NCI-H187 treated with DMSO at 0.1 percent for 48 hours (cell line): ENCODE measurements around the gene LAT.
"Not testable (repeated sequence)": the region's sequence is repeated elsewhere in the genome, so short reads cannot be mapped to it uniquely, and the experiment has no call there.

Experiments used
- DNase-seq: peaks from one replicate; lab custom pipeline; 2025; lab: John Stamatoyannopoulos, UW

LAT gene

DNA sequence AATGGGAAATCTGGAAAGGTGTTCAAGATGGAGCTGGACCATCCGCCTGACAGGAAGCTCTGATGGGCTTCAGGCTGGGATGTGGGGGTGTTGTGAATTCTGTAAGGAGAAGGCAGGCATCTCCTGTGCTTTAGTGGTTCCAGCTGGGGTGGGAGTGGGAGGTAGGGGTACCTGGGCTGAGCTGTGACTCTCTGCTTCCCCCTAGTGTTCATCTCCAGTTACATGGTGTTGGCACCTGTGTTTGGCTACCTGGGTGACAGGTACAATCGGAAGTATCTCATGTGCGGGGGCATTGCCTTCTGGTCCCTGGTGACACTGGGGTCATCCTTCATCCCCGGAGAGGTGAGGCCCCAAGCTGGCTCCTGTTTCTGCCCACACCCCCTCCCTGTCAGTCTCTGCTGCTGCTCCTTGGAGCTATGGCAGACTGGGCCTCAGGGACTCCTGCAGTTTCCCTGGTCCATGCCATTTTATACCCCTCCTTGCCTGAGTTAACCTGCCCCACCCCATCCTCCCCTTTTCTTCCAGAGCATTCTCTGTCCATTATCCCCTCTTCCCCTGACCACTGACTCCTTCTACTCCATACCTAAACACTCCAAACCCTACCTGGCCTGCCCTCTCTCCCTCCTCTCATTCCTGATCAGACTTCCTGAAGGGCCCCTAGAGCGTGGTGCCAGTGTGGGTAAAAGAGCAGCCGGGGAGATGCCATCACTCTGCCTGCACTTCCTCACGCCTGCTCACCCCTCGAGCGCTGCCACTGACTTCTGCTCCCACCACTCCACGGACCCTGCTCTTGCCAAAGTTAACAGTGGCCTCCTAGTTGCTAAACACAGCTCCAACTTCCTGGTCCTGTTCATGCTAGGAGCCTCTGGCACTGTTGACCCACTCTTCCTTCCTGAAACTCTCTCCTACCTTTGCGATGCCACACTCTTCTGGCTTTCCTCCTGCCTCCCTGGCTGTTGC is 6.9 kb upstream of the LAT start:
- no peak for DNase-seq

DNA sequence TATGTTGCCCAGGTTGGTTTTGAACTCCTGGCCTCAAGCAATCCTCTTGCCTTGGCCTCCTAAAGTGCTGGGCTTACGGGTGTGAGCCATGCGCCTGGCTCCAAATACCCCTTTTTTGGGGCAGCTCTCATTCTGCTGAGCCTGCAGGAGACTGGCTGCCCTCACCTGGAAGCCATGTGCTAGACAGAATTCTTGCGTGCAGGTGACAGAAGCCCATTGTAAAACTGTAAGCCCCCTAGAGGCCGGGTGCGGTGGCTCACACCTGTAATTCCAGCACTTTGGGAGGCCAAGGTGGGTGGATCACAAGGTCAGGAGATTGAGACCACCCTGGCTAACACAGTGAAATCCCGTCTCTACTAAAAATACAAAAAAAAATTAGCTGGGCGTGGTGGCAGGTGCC is 4.5 kb upstream of the LAT start:
- not testable (repeated sequence) for DNase-seq

DNA sequence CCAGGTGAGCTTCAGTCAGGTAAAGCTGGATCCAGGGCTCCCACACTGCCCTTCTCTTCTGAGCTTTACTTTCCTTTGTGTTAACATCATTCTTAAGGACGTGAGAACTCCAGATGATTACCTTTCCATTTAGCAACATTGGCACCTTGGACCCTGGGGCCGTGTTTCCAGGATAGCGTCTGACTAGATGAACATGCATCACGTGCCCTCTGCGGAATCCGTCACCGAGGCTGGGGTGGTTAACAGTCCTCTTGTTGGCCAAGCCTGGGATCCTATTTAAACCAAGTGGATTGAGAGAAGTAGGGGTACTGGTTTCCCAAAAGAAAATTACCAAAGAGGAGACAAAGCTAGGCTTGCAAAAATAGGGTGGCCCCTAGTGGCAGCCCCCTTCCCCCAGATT is 3.9 kb upstream of the LAT start:
- no peak for DNase-seq

DNA sequence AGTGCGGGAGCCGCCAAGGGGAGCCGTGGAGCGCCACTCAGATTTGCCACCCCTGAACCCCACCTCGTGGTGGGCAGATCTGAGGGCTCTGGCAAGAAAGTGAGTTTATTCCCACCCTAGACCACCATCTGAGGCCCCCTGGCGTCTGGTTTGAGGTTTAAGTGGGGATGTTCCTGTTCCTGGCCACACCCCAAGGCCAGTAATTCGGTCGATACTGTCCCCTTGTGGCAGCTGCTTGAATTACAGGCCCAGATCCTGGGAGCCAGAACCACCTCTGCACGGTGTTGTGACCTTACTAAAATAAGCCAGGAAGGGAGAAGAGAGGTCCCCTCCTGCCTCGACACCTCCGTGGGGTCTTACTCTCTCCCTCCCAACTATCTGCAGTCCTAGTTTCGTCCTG is 3.3 kb upstream of the LAT start:
- no peak for DNase-seq

DNA sequence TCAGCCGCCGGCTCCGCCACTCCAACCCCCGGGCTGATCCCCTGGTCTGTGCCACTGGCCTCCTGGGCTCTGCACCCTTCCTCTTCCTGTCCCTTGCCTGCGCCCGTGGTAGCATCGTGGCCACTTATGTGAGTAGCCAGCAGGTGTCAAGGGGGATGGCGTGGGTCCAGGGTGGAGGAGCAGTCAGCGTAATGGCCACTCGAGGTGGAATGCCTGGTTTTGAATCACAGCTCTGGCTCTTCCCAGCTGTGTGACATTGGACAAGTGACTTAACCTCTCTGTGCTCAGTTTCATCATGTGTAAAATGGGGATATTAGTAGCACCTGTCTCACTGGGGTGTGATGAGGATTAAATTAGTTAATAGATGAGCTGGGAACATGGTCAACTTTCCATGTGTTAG is 2.4 kb upstream of the LAT start:
- no peak for DNase-seq

DNA sequence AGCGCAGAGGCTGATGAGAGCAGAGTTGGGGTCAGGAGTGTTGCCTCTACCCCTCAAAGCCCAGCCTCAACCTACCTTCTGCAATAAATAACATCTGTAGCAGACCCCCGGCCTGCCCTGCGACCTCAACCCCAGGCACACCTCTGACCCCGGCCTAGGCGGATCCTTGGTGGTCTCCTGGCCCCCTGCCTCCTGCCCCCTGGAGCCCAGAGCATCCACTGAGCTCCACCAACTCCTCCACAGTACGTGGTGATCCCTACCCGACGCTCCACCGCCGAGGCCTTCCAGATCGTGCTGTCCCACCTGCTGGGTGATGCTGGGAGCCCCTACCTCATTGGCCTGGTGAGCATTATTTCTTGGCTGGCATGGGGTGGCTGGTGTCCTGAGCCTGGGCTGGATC is 1.9 kb upstream of the LAT start:
- DNase-seq, result no peak

DNA sequence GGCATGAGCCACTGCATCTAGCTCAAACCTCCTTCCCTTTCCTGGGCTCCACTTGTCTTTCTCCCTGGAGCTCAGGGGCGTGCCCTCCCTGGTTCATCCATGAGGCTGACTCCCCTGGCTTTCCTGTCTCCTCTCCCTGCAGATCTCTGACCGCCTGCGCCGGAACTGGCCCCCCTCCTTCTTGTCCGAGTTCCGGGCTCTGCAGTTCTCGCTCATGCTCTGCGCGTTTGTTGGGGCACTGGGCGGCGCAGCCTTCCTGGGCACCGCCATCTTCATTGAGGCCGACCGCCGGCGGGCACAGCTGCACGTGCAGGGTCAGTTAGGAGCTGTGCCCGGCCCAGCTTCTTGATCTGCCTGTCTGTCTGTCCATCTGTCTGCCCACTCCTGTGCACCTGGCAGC is 1.2 kb upstream of the LAT start:
- no peak for DNase-seq

DNA sequence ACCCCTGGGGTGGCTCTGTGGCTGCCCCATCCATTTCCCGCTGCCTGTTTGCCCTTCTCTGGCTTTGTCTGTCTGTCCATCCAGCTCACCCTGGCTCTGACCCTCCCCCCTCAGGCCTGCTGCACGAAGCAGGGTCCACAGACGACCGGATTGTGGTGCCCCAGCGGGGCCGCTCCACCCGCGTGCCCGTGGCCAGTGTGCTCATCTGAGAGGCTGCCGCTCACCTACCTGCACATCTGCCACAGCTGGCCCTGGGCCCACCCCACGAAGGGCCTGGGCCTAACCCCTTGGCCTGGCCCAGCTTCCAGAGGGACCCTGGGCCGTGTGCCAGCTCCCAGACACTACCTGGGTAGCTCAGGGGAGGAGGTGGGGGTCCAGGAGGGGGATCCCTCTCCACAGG is 761 bp upstream of the LAT start:
- DNase-seq, result no peak

DNA sequence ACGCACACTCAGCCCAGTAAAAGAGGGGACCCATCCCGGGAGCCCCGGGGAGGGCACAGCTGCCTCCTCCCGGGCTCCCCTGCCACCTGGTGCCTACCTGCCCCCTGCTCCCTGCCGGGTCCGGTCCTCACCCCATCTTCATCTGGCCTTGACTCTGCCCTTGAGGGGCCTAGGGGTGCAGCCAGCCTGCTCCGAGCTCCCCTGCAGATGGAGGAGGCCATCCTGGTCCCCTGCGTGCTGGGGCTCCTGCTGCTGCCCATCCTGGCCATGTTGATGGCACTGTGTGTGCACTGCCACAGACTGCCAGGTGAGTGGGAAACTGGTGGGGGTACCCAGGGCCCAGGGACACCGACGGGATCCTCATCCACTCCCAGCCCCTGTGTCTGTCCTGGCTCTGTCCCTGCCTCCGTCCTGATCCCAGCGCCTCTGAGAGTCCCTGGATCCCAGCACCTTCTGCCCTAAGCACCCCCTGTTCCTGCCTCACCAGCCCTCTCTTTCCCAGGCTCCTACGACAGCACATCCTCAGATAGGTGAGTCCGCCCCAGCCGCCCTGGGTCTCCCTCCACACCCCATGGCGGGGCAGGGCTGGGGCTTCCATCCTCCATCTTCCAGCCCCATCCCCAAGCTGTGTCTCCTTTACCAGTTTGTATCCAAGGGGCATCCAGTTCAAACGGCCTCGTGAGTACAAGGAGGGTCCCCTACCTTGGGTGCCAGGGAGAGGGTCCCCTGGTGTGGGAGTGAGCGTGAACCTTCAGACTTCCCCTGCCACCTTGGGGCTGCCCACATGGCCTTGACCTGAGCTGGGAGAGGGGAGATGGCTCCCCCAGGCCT is 574 bp downstream of the LAT start:
- no peak for DNase-seq

DNA sequence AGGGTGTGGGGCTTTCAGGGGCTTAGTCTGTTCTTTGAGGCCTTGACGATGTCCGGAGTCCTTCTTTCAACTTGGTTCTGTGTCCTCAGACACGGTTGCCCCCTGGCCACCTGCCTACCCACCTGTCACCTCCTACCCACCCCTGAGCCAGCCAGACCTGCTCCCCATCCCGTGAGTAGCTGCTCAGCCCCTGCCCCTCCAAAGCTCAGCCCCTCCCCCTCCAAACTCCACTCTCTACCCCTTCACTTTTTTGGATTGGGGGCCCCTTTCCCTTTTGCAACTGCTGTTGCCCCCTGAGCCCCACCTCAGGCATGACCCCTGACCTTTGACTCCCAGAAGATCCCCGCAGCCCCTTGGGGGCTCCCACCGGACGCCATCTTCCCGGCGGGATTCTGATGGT is 1.2 kb downstream of the LAT start:
- DNase-seq, result no peak

DNA sequence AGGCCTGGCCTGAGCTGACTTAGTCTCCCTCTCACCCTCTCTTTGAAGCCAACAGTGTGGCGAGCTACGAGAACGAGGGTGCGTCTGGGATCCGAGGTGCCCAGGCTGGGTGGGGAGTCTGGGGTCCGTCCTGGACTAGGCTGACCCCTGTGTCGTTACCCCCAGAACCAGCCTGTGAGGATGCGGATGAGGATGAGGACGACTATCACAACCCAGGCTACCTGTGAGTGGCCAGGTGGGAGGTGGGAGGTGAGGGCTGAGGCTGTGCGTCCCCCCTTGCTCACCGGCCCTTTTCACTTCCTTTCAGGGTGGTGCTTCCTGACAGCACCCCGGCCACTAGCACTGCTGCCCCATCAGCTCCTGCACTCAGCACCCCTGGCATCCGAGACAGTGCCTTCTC is 1.6 kb downstream of the LAT start:
- DNase-seq, result no peak

DNA sequence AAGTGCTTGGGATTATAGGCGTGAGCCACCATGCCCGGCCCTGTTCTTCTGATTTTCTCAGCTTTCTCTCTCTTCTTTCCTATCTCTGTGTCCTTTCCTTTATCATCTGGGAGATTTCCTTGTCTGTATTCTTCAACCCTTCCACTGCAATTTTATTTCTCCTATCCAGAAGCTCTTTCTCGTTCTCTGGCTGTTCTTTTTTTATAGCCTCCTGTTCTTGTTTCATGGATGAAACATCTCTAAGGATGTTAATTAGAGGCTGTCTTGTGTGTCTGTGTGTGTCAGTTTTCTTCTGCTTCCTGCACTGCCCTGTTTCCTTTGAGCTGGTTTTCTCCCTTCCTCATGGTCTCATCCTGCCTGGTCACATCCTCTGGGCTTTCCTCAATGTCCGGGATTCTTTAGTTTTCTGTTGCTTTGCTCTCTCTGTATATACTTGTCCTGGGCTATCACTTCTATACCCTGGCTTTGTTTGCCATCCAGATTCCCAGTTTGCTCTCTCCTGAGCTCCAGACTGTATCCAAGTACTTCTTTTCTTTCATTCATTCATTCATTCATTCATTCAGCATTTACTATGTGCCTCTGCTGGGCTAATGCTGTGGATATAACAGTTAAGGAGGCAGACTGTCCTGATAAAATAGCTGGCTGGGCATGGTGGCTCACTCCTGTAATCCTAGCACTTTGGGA is 2.5 kb downstream of the LAT start:
- no peak for DNase-seq

DNA sequence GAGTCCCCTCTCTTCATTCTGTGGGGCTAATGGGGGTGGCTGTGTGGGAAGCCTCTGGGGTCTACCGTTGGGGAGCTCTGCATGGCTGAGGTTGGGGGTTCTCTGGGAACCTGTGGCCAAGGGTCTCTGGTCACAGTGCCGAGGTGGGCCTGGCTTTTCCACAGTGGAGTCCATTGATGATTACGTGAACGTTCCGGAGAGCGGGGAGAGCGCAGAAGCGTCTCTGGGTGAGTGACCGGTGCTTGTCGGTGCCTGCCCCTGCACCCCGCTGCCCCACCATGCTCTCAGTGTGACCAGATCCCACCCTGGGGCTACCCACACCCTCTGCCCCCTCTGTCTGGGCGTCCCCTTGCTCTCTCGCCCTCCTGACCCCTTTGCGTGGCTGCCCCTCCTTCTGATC is 4.5 kb downstream of the LAT start:
- DNase-seq, result no peak

DNA sequence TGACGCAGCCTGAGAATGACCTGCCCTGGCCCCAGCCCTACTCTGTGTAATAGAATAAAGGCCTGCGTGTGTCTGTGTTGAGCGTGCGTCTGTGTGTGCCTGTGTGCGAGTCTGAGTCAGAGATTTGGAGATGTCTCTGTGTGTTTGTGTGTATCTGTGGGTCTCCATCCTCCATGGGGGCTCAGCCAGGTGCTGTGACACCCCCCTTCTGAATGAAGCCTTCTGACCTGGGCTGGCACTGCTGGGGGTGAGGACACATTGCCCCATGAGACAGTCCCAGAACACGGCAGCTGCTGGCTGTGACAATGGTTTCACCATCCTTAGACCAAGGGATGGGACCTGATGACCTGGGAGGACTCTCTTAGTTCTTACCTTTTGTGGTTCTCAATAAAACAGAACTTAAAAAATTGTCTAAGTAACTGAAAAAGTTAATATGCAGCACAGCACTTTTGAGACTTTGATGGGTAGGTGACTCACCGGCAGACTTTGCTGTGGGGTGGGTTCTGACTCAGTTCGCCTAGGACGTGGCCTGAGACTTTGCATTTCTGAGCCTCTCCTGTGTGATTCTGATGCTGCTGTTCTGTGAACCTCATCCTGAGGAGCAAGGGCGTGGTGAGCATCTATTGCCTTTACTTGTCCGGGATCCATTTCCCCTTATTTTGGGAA is 5.7 kb downstream of the LAT start:
- no peak for DNase-seq

DNA sequence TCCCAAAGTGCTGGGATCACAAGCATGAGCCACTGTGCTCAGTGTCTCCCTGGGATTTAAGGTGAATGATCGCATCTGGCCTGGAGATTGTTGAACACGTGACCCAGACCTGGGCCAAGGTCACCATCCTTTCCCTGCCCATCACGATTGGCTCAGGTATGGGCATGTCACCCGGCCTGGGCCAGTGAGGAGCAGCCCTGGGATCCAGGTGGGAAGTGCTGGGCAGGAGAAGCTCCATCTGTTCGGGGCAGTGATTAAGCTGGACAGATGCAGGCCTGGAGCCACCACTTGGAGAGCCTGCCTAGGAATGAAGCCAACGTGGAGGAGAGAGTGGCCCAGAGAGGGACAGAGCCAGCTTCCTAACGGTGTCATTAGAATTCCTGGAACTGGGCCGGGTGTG is 6.8 kb downstream of the LAT start:
- DNase-seq, result no peak

DNA sequence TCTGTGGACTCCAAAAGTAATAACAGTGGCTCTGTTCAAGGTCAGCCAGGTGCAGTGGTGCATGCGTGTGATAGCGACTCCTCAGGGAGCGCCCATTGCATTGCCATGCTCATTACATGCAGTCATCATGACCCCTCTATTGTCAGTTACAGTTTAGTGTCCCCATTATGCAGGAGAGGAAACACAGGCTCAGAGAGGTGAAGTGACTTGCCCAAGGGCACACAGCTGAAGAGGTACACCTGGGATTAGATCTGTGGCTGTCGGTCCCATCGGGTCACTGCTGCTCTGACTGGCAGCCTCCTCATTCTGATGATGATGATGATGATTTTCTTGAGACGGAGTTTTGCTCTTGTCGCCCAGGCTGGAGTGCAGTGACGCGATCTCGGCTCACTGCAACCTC is 7.6 kb downstream of the LAT start:
- no peak for DNase-seq

DNA sequence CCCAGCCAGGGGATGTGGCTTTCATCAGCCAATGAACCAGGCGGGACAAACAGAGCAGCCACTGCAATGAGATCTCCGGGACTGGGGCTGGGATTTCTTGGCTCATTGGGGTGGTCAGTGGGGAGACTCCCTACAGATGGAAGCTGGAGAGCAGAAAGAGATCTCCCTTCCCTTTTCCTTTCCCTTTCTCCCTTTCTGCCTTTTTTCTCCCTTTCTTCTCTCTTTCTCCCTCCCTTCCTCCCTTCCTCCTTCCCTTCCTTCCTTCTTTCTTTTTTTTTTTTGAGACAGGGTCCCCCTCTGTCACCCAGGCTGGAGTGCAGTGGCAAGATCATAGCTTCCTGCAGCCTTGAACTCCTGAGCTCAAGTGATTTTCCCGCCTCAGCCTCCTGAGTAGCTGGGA is 14.0 kb downstream of the LAT start:
- no peak for DNase-seq

DNA sequence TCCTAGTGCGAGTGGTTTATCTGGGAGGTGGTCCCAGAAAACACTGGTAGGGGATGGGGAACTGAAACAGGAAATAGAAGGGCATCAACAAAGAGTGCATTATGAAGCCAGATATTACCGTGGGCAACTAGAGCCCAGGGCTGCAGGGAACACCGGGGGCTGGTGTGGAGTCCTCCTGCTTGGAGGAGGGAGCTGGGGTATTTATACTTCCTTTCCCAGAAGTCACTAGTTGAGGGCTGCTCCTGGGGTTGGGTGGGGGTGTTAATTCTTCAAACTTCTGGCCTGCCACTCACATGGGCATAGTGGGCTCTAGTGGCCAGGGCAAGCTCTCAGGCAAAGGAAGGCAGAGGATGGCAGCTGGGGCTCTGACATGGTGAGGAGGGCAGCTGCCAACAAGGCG is 14.7 kb downstream of the LAT start:
- DNase-seq, result no peak

DNA sequence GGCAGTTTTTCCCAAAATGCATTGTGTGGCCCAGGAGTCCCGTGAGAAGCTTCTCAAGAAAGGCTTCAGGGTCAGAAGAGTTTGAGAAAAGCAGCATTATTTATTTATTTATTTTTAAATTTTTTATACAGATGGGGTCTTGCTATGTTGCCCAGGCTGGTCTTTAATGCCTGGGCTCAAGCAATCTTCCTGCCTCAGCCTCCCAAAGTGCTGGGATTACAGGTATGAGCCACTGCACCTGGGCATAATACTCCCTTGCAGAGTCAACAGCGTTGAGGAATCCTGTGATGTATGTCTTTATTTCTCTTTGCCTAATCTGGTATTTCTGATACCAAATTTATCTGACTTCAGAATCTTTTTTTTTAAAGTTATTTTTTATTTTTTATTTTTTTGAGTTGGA is 15.2 kb downstream of the LAT start:
- no peak for DNase-seq

DNA sequence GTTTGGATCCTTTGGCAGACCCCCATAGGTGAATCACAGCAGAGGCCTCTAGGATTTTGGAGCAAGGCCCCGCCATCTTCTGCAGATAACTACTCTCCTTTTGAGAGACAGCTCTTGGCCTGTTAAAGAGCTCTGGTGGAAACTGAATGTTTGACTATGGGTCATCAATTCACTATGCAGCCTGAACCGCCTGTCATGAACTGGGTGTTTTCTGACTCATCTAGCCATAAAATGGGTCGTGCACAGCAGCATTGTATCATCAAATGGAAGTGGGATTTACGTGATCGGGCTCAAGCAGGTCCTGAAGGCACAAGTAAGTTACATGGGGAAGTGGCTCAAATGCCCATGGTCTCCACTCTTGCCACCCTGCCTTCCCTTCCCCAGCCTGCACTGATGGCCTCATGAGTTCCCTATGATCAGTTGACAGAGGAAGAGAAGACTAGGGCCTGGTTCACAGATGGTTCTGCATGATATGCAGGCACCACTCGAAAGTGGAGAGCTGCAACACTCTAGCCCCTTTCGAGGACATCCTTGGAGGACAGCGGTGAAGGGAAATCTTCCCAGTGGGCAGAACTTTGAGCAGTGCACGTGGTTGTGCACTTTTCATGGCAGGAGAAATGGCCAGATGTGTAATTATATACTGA is 19.8 kb downstream of the LAT start:
- not testable (repeated sequence) for DNase-seq

DNA sequence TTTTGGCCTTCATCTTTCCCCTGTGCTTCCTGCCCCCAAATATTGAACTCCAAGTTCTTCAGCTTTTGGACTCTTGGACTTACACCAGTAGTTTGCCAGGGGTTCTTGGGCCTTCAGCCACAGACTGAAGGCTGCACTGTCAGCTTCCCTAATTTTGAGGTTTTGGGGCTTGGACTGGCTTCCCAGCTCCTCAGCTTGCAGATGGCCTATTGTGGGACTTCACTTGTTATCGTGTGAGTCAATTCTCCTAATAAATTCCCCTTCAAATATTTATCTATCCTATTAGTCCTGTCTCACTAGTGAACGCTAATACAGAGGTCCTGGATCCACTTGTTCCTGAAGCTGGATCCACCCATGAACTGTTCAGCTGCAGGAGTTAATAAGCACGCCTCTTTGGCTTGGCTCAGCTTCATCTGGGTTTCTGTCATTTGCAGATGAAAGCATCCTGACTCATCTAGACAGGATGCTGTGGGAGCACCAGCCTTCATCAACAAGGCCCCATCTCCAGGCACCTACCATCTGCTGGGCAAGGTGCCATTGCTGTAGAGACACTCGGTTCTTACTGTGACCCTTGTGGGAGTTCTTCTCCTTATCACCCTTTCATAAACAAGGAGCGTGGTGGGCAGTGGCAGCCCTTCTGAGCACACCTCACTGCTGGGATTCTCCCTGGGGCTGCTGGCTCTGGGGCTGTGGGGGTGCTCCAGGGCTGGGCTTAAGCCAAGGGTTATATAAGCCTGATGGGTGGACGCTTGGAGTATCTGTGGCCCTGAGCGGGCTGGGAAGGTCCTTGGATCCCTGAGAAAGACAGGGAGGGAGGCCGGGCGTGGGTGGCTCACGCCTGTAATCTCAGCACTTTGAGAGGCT is 23.1 kb downstream of the LAT start:
- no peak for DNase-seq
